Neural progenitor cell (in vitro differentiated cells): Measurements from ENCODE around the gene MAGI1.

Experiments
- EZH2phosphoT487 ChIP-seq: fragments of 200-600 bp; sonication (generic); IDR thresholded peaks from 2 replicates; pipeline ENCODE4 v1.6.1; 2017; ENCODE audit warnings: antibody characterized with exemption
- TF ChIP-seq, protein P1 (sequence below): fragments of 200-600 bp; sonication (generic); IDR thresholded peaks from 2 replicates; pipeline ENCODE4 v1.5.1; 2017; ENCODE audit warnings: antibody characterized with exemption, mild to moderate bottlenecking

DNA sequence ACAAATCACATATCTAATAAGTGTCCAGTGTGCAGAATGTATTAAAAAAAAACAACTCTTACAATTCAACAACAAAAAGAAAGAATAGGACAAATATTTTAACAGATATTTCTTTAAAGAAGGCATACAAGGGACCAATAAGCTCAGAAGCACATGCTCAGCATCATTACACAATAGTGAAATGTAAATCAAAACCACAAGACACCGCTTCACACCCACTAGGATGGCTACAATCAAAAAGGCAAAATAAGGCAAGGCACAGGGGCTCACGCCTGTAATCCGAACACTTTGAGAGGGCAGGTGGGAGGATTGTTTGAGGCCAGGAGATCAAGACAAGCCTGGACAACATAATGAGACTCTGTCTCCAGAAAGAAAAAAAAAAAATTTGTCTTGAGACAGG is 255.6 kb downstream of the MAGI1 start:
- TF ChIP-seq, protein P1, sequence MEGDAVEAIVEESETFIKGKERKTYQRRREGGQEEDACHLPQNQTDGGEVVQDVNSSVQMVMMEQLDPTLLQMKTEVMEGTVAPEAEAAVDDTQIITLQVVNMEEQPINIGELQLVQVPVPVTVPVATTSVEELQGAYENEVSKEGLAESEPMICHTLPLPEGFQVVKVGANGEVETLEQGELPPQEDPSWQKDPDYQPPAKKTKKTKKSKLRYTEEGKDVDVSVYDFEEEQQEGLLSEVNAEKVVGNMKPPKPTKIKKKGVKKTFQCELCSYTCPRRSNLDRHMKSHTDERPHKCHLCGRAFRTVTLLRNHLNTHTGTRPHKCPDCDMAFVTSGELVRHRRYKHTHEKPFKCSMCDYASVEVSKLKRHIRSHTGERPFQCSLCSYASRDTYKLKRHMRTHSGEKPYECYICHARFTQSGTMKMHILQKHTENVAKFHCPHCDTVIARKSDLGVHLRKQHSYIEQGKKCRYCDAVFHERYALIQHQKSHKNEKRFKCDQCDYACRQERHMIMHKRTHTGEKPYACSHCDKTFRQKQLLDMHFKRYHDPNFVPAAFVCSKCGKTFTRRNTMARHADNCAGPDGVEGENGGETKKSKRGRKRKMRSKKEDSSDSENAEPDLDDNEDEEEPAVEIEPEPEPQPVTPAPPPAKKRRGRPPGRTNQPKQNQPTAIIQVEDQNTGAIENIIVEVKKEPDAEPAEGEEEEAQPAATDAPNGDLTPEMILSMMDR, result no peak
- TF ChIP-seq EZH2phosphoT487, result no peak
